ENCODE data around the gene BRAF. TPM values are rescaled to one million over a fixed set of nuclear protein-coding genes. Genes with fewer than 3 reads are reported as not detected.
A peak's percentile ranks its signal among the peaks of the same experiment; 100 is the strongest.

BRAF gene
- total and polyA plus RNA-seq, 2 donors from 2014 or later, result 8.0 to 43.9 TPM

DNA sequence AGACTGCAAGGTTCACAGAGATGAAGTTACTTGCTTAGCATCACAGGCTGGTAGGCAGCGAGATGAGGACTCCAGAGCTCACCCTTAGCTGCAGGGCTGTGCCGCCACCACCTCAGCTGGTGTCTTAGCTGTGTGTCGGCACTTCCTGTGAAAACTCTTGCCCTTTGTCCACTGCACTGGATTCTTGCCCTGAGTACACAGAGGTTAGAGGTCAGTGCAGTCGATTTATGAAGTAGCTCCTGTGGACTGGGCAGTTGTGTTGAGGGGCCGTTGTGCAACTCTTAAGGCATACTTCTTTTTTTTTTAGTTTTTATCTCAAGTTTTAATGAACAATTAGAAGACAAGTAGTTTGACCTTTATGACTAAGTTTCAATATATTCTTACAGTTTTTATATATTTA is 217.6 kb downstream of the BRAF start:
- Histone ChIP-seq H3K27ac (ENCODE audit: low read depth in 2 of 2, low read length in 2 of 2) (no peak overlapping the region), H3K9ac (ENCODE audit: low read length in 3 of 3) (no peak overlapping the region), H3K4me3 (ENCODE audit: low read length in 3 of 3) (no peak overlapping the region), H3K27me3 (ENCODE audit: control insufficient read depth, insufficient read depth, low read length) (no peaks in the 10 kb centered on the region), H3K9me3 (ENCODE audit: control insufficient read depth in 2 of 3, insufficient read depth in 1 of 3, low read length in 3 of 3) (no peaks in the 10 kb centered on the region), H3K36me3 (ENCODE audit: control insufficient read depth in 2 of 3, insufficient read depth in 3 of 3, low read length in 3 of 3) (peaks cover 2 to 13% (median 4%) of the 10 kb centered on the region in 3 donors), H3K4me1 (ENCODE audit: control insufficient read depth in 2 of 3, insufficient read depth in 2 of 3, low read depth in 1 of 3, low read length in 3 of 3) (no peaks in the 10 kb centered on the region)
- TF ChIP-seq, protein P1, sequence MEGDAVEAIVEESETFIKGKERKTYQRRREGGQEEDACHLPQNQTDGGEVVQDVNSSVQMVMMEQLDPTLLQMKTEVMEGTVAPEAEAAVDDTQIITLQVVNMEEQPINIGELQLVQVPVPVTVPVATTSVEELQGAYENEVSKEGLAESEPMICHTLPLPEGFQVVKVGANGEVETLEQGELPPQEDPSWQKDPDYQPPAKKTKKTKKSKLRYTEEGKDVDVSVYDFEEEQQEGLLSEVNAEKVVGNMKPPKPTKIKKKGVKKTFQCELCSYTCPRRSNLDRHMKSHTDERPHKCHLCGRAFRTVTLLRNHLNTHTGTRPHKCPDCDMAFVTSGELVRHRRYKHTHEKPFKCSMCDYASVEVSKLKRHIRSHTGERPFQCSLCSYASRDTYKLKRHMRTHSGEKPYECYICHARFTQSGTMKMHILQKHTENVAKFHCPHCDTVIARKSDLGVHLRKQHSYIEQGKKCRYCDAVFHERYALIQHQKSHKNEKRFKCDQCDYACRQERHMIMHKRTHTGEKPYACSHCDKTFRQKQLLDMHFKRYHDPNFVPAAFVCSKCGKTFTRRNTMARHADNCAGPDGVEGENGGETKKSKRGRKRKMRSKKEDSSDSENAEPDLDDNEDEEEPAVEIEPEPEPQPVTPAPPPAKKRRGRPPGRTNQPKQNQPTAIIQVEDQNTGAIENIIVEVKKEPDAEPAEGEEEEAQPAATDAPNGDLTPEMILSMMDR (IDR thresholded peaks at IDR 0.05; ENCODE audit: borderline replicate concordance, extremely low read depth, insufficient read depth), result no peak
- intact Hi-C loops (cut with DNase I), result no loop called here
- no peak for DNase-seq
- no peak for FAIRE-seq

DNA sequence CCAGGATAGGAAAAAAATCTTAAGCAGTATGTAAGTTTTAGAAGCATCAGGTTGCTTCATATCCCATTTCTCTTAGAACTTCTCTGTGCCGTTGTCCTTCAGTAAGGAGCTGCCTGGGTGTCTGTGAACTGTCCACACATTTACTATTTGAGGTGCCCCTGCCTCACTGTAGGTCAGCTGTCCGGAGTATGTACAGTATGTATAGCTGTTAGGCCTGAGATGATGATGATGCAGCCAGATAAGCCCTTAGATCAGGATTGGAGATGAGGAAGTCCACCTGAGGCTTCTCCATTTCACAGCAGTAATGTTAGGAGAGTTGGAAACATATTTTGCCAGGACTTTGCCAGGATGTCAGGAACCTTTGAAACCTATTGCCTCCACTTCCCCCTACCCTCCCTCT is 220.5 kb downstream of the BRAF start:
- DNase-seq, result no peak
- TF ChIP-seq, protein P1 (IDR thresholded peaks at IDR 0.05; ENCODE audit: borderline replicate concordance, extremely low read depth, insufficient read depth), result no peak
- FAIRE-seq, result no peak
- intact Hi-C loops (cut with DNase I), result no loop called here
- H3K9ac ChIP-seq (ENCODE audit: low read length in 3 of 3), result no peak overlapping the region
- H3K4me1 ChIP-seq (ENCODE audit: control insufficient read depth in 2 of 3, insufficient read depth in 2 of 3, low read depth in 1 of 3, low read length in 3 of 3), result no peaks in the 10 kb centered on the region
- no peaks in the 10 kb centered on the region for H3K9me3 ChIP-seq (ENCODE audit: control insufficient read depth in 2 of 3, insufficient read depth in 1 of 3, low read length in 3 of 3)
- no peak overlapping the region for H3K27ac ChIP-seq (ENCODE audit: low read depth in 2 of 2, low read length in 2 of 2)
- H3K4me3 ChIP-seq (ENCODE audit: low read length in 3 of 3), result no peak overlapping the region
- no peaks in the 10 kb centered on the region for H3K27me3 ChIP-seq (ENCODE audit: control insufficient read depth, insufficient read depth, low read length)
- peaks cover 2 to 13% (median 4%) of the 10 kb centered on the region in 3 donors for H3K36me3 ChIP-seq (ENCODE audit: control insufficient read depth in 2 of 3, insufficient read depth in 3 of 3, low read length in 3 of 3)

DNA sequence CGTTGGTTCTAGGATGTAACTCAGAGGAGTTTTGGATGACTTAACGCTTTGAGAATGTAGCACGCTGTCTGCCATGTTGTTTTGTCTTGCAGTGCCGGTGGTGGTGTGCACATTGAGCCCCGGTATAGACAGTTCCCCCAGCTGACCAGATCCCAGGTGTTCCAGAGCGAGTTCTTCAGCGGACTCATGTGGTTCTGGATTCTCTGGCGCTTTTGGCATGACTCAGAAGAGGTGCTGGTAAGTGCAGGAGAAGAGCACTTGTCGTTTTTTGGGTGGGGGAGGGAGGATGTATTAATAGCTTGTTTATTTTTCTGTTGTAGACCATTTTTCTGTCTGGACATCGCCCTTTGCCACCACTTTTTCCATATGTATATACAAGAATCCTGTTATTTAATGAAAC is 222.0 kb downstream of the BRAF start:
- Histone ChIP-seq H3K4me1 (ENCODE audit: control insufficient read depth in 2 of 3, insufficient read depth in 2 of 3, low read depth in 1 of 3, low read length in 3 of 3) (peaks cover 0 to 7% (median 4%) of the 10 kb centered on the region in 3 donors), H3K4me3 (ENCODE audit: low read length in 3 of 3) (no peak overlapping the region), H3K9me3 (ENCODE audit: control insufficient read depth in 2 of 3, insufficient read depth in 1 of 3, low read length in 3 of 3) (no peaks in the 10 kb centered on the region), H3K36me3 (ENCODE audit: control insufficient read depth in 2 of 3, insufficient read depth in 3 of 3, low read length in 3 of 3) (peaks cover 2 to 13% (median 4%) of the 10 kb centered on the region in 3 donors), H3K27ac (ENCODE audit: low read depth in 2 of 2, low read length in 2 of 2) (no peak overlapping the region), H3K27me3 (ENCODE audit: control insufficient read depth, insufficient read depth, low read length) (no peaks in the 10 kb centered on the region), H3K9ac (ENCODE audit: low read length in 3 of 3) (no peak overlapping the region)
- TF ChIP-seq, protein P1 (IDR thresholded peaks at IDR 0.05; ENCODE audit: borderline replicate concordance, extremely low read depth, insufficient read depth), result no peak
- FAIRE-seq, result no peak
- no peak for DNase-seq
- intact Hi-C loops (cut with DNase I), result no loop called here

GRCh38 chr7:140698477-140698876 is 226.3 kb downstream of the BRAF start:
- intact Hi-C loops (cut with DNase I), result no loop called here
- peak in 1 of 5 donors; percentile 35 for DNase-seq

More at GRCh38 chr7:140698477-140698876, 226.3 kb downstream of the BRAF start:
- Histone ChIP-seq H3K36me3 (ENCODE audit: control insufficient read depth in 2 of 3, insufficient read depth in 3 of 3, low read length in 3 of 3) (no peaks in the 10 kb centered on the region), H3K4me1 (ENCODE audit: control insufficient read depth in 2 of 3, insufficient read depth in 2 of 3, low read depth in 1 of 3, low read length in 3 of 3) (peaks cover 0 to 11% (median 9%) of the 10 kb centered on the region in 3 donors), H3K27ac (ENCODE audit: low read depth in 2 of 2, low read length in 2 of 2) (no peak overlapping the region), H3K27me3 (ENCODE audit: control insufficient read depth, insufficient read depth, low read length) (no peaks in the 10 kb centered on the region), H3K4me3 (ENCODE audit: low read length in 3 of 3) (peak overlapping the region in 1 of 3 donors; percentile 81), H3K9me3 (ENCODE audit: control insufficient read depth in 2 of 3, insufficient read depth in 1 of 3, low read length in 3 of 3) (no peaks in the 10 kb centered on the region), H3K9ac (ENCODE audit: low read length in 3 of 3) (peak overlapping the region in 1 of 3 donors; percentile 85)
- no peak for FAIRE-seq
- TF ChIP-seq, protein P1 (IDR thresholded peaks at IDR 0.05; ENCODE audit: borderline replicate concordance, extremely low read depth, insufficient read depth), result no peak
